ENCODE measurements around the gene POMC. TPM values are rescaled to one million over a fixed set of nuclear protein-coding genes. Genes with fewer than 3 reads are reported as not detected.
A peak's percentile ranks its signal among the peaks of the same experiment; 100 is the strongest.

POMC gene
- total RNA-seq, 1 experiment from 2014 or later, result 1.6 TPM

- Histone ChIP-seq H2BK15ac (ENCODE audit: low read depth, low read length) (no peak overlapping the region), H4K5ac (ENCODE audit: insufficient read length, low read depth, low read length) (no peak overlapping the region), H3K14ac (ENCODE audit: insufficient read depth, low read length) (no peak overlapping the region), H4K91ac (ENCODE audit: insufficient read length, low read depth, low read length) (no peak overlapping the region), H3K18ac (ENCODE audit: insufficient read length, low read depth, low read length) (no peak overlapping the region), H3K79me1 (ENCODE audit: insufficient read depth, low read depth, low read length, poor library complexity, severe bottlenecking) (no peaks in the 10 kb centered on the region), H2BK12ac (ENCODE audit: insufficient read length, low read depth, low read length) (no peak overlapping the region), H3K27me3 (ENCODE audit: insufficient read depth, low read length) (no peaks in the 10 kb centered on the region), H4K8ac (replicated peaks; ENCODE audit: insufficient read length, low read depth, low read length) (no peak overlapping the region), H3K56ac (ENCODE audit: insufficient read length, low read depth, low read length) (no peak overlapping the region), H3T11ph (ENCODE audit: low read length) (no peak overlapping the region), H3K23ac (ENCODE audit: insufficient read length, low read depth, low read length) (no peak overlapping the region), H2AK5ac (ENCODE audit: insufficient read length, low read length) (no peak overlapping the region), H3K9ac (ENCODE audit: extremely low read depth, insufficient read length, low read length) (peak overlapping the region; percentile 17), H3K23me2 (ENCODE audit: insufficient read length, low read depth, low read length, poor library complexity, severe bottlenecking) (no peaks in the 10 kb centered on the region), H3K4me1 (ENCODE audit: insufficient read depth, low read length) (no peaks in the 10 kb centered on the region), H3K9me3 (ENCODE audit: control insufficient read depth, low read depth, low read length) (no peaks in the 10 kb centered on the region), H2BK120ac (ENCODE audit: low read depth, low read length, poor library complexity, severe bottlenecking) (no peak overlapping the region), H3K4ac (ENCODE audit: low read depth, low read length) (no peak overlapping the region), H2BK5ac (ENCODE audit: insufficient read length, low read length) (no peak overlapping the region), H2AFZ (ENCODE audit: low read length) (no peak overlapping the region), H3K4me2 (ENCODE audit: insufficient read depth, insufficient read length, low read length) (peak overlapping the region; percentile 33), H3K79me2 (ENCODE audit: insufficient read depth, low read length) (no peaks in the 10 kb centered on the region), H2BK20ac (ENCODE audit: low read depth, low read length, poor library complexity, severe bottlenecking) (no peak overlapping the region), H4K20me1 (ENCODE audit: control insufficient read depth, insufficient read depth, insufficient read length) (no peaks in the 10 kb centered on the region), H3K27ac (ENCODE audit: insufficient read length, low read depth, low read length) (no peak overlapping the region)
- Mint-ChIP-seq H3K9me3 (no peaks in the 10 kb centered on the region), H3K27me3 (ENCODE audit: low read depth) (no peaks in the 10 kb centered on the region; the same call in none of the 2 replicates), H3K4me3 (peak overlapping the region; percentile 79), H3K4me1 (peaks cover 4 to 11% of the 10 kb centered on the region in 2 experiments; a peak in 3 of 4 replicates), H3K27ac (peak overlapping the region in 2 of 3 experiments; percentile 47 to 76; a peak in 4 of 7 replicates), H3K36me3 (ENCODE audit: insufficient read depth in 1 of 3, low read depth in 3 of 3) (no peaks in the 10 kb centered on the region)
- no peak for TF ChIP-seq CTCF (conservative IDR thresholded peaks at IDR 0.05)
- no CpG with 5 or more reads among the region's 5 CpGs for WGBS (ENCODE audit: extremely low coverage, insufficient read length, low lambda C conversion rate)
- DNase-seq, result no peak
Measured at GRCh38 chr2:25215232-25215631, 46.9 kb upstream of the POMC start.
